Measurements from ENCODE around the gene LDAF1.

The LDAF1 gene

GRCh38 chr16:21206550-21206949 is 48.1 kb downstream of the LDAF1 start:
- no peak for TF ChIP-seq CTCF (IDR thresholded peaks at IDR 0.05; ENCODE audit: control insufficient read depth, insufficient read depth, low read depth, low read length, missing control alignments)
- no peak overlapping the region for H3K4me3 ChIP-seq (ENCODE audit: control insufficient read depth, low read depth, low read length)
- DNase-seq (ENCODE audit: low read depth): no peak

GRCh38 chr16:21208446-21209230 is 50.2 kb downstream of the LDAF1 start:
- TF ChIP-seq CTCF (IDR thresholded peaks at IDR 0.05; ENCODE audit: control insufficient read depth, insufficient read depth, low read depth, low read length, missing control alignments): no peak
- H3K4me3 ChIP-seq (ENCODE audit: control insufficient read depth, low read depth, low read length): no peak overlapping the region
- no peak for DNase-seq (ENCODE audit: low read depth)

GRCh38 chr16:21211486-21211885 is 53.0 kb downstream of the LDAF1 start, which contains the start of gene ZP2:
ZP2 (minus strand) TSS chr16:21211574; CDS start chr16:21211547, 27 bp downstream.
- no peak for DNase-seq (ENCODE audit: low read depth)

DNA sequence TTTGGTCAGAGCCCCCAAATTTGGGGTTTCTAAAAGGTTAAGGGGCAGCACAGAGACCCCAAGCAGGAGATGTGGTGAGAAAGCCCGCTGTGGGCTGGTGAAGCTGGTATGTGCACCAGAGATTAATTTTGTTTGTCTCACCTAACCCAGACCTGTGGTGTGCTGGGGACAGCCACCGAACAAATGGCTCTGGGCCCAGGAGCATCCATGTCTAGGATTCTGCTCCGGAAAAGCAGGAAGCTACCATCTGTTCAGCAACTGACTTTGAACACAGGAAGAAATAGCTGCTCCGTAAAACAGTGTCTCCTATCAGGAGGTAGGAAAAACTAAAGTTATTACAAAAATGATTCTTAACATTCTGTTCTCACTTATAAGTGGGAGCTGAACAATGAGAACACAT is 55.6 kb downstream of the LDAF1 start:
- no peak for TF ChIP-seq CTCF (IDR thresholded peaks at IDR 0.05; ENCODE audit: control insufficient read depth, insufficient read depth, low read depth, low read length, missing control alignments)
- H3K4me3 ChIP-seq (ENCODE audit: control insufficient read depth, low read depth, low read length): no peak overlapping the region
- no peak for DNase-seq (ENCODE audit: low read depth)

More at GRCh38 chr16:21211486-21211885, 53.0 kb downstream of the LDAF1 start, which contains the start of gene ZP2:
- TF ChIP-seq CTCF (IDR thresholded peaks at IDR 0.05; ENCODE audit: control insufficient read depth, insufficient read depth, low read depth, low read length, missing control alignments): no peak
- H3K4me3 ChIP-seq (ENCODE audit: control insufficient read depth, low read depth, low read length): no peak within 1 kb of the TSS

GRCh38 chr16:21217121-21217520 is 58.6 kb downstream of the LDAF1 start:
- H3K4me3 ChIP-seq (ENCODE audit: control insufficient read depth, low read depth, low read length): no peak overlapping the region
- TF ChIP-seq CTCF (IDR thresholded peaks at IDR 0.05; ENCODE audit: control insufficient read depth, insufficient read depth, low read depth, low read length, missing control alignments): no peak
- no peak for DNase-seq (ENCODE audit: low read depth)

- no peak for DNase-seq (ENCODE audit: low read depth)
- no peak overlapping the region for H3K4me3 ChIP-seq (ENCODE audit: control insufficient read depth, low read depth, low read length)
- TF ChIP-seq CTCF (IDR thresholded peaks at IDR 0.05; ENCODE audit: control insufficient read depth, insufficient read depth, low read depth, low read length, missing control alignments): no peak
These were observed 59.7 kb downstream of the LDAF1 start for GRCh38 chr16:21218153-21218552.
